ENCODE measurements around the gene GCNT1. TPM values are rescaled to one million over a fixed set of nuclear protein-coding genes. Genes with fewer than 3 reads are reported as not detected.
A peak's percentile ranks its signal among the peaks of the same experiment; 100 is the strongest.

Gene GCNT1
- total and polyA plus RNA-seq, 3 experiments from 2014 or later = 4.3 to 20.9 (median 14.8) TPM

- Mint-ChIP-seq H3K4me3 (no peak overlapping the region), H3K27ac (no peak overlapping the region), H3K9me3 (peaks cover 0 to 1% (median 0%) of the 10 kb centered on the region in 5 donors), H3K27me3 (peaks cover 2 to 4% of the 10 kb centered on the region in 2 donors), H3K36me3 (peaks cover 0 to under 1% (median 0%) of the 10 kb centered on the region in 3 donors), H3K4me1 (peaks cover 1 to 38% (median 10%) of the 10 kb centered on the region in 3 donors)
- DNase-seq = no peak
- POLR2A ChIA-PET = no interaction called here
- Histone ChIP-seq H3K4me3 (ENCODE audit: low read length) (no peak overlapping the region), H3K9me3 (ENCODE audit: low read length) (no peaks in the 10 kb centered on the region), H3K27me3 (ENCODE audit: insufficient read depth, low read length, poor library complexity, severe bottlenecking) (no peaks in the 10 kb centered on the region), H3K4me1 (ENCODE audit: insufficient read depth, low read length) (no peaks in the 10 kb centered on the region), H3K36me3 (ENCODE audit: insufficient read depth, low read length) (no peaks in the 10 kb centered on the region), H3K27ac (ENCODE audit: low read depth, low read length) (no peak overlapping the region)
- CTCF ChIA-PET = interaction anchor here (0.6 to 1.5 kb wide), 5 partner anchors 9 to 239 kb away, joined by 3 to 7 read pairs (median 3); partner anchors contain the start of gene RFK
Observed at GRCh38 chr9:76419782-76420380, 39.1 kb upstream of the GCNT1 start.

DNA sequence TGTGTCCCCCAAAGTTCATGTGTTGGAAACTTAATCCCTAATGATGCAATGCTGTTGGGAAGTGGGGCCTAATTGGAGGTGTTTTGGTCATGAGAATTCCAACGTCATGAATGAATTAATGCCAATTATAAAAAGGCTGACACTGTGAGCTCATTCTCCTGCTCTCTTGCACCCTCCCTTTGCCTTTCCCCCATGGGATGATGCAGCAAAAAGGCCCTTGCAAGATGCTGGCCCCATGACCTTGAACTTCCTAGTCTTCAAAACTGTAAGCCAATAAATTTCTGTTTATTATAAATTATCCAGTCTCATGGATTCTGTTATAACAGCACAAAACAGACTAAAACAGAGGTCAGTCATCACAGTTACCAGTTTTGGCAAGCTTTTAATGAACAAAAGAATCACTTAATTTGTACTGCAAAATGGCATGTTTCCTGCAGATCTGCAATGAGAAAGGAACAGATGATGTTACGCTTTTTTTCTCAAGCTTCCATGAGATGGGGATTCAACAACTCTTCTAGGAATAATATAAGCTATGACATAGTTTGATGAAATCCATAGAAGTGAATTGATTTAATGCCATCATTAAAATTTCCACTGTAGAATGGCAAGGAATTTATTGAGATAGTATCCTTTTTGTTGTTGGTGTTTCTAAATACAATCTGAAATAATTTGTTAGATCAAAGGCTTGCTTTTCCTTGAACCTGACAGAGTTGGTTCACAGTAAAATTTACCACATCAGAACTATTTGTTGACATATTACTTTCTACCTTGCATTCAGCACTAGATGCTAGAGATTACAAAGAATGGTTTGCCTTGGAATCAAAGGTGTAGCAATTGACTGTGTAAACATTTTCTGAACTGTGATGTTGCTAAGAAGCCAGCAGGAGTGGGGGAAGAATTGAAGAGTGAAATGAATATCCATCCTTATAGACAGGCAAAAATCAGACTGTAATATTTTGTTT, 35.5 kb upstream of the GCNT1 start:
- Histone ChIP-seq H3K4me1 (ENCODE audit: insufficient read depth, low read length) (no peaks in the 10 kb centered on the region), H3K27me3 (ENCODE audit: insufficient read depth, low read length, poor library complexity, severe bottlenecking) (no peaks in the 10 kb centered on the region), H3K27ac (ENCODE audit: low read depth, low read length) (no peak overlapping the region), H3K9me3 (ENCODE audit: low read length) (no peaks in the 10 kb centered on the region), H3K36me3 (ENCODE audit: insufficient read depth, low read length) (no peaks in the 10 kb centered on the region), H3K4me3 (ENCODE audit: low read length) (no peak overlapping the region)
- no peak overlapping the region for H3K4me3 Mint-ChIP-seq
- H3K36me3 Mint-ChIP-seq = no peaks in the 10 kb centered on the region
- CTCF ChIA-PET = interaction anchor here (1.0 to 1.2 kb wide), 2 partner anchors 21 to 35 kb away, joined by 3 read pairs; no protein-coding TSS in a partner anchor
- no peak for DNase-seq
- POLR2A ChIA-PET = no interaction called here
- no peaks in the 10 kb centered on the region for H3K9me3 Mint-ChIP-seq
- H3K27me3 Mint-ChIP-seq = peaks cover 0 to 4% of the 10 kb centered on the region in 2 donors
- H3K27ac Mint-ChIP-seq = peak overlapping the region in 2 of 8 donors; percentile 27 to 29
- H3K4me1 Mint-ChIP-seq = peaks cover 1 to 13% (median 3%) of the 10 kb centered on the region in 3 donors

- H3K9me3 ChIP-seq (ENCODE audit: low read length) = no peaks in the 10 kb centered on the region
- no peaks in the 10 kb centered on the region for H3K9me3 Mint-ChIP-seq
- H3K4me1 ChIP-seq (ENCODE audit: insufficient read depth, low read length) = no peaks in the 10 kb centered on the region
- POLR2A ChIA-PET = no interaction called here
- no peaks in the 10 kb centered on the region for H3K36me3 Mint-ChIP-seq
- no peak for DNase-seq
- no peak overlapping the region for H3K4me3 ChIP-seq (ENCODE audit: low read length)
- H3K27me3 ChIP-seq (ENCODE audit: insufficient read depth, low read length, poor library complexity, severe bottlenecking) = no peaks in the 10 kb centered on the region
- H3K27me3 Mint-ChIP-seq = peaks cover 0 to 3% of the 10 kb centered on the region in 2 donors
- peak overlapping the region in 2 of 8 donors; percentile 11 to 29 for H3K27ac Mint-ChIP-seq
- peaks cover 1 to 13% (median 3%) of the 10 kb centered on the region in 3 donors for H3K4me1 Mint-ChIP-seq
- no peak overlapping the region for H3K4me3 Mint-ChIP-seq
- no peak overlapping the region for H3K27ac ChIP-seq (ENCODE audit: low read depth, low read length)
- CTCF ChIA-PET = interaction anchor here (1.2 kb wide), 1 partner anchor 35 kb away, joined by 3 read pairs; no protein-coding TSS in a partner anchor
- H3K36me3 ChIP-seq (ENCODE audit: insufficient read depth, low read length) = no peaks in the 10 kb centered on the region
Observed at GRCh38 chr9:76424491-76424890, 34.5 kb upstream of the GCNT1 start.

- peak overlapping the region in 1 of 8 donors; percentile 85 for H3K27ac Mint-ChIP-seq
Observed at GRCh38 chr9:76425677-76426453, 33.1 kb upstream of the GCNT1 start.

GRCh38 chr9:76426807-76427419, 32.1 kb upstream of the GCNT1 start:
- DNase-seq = no peak
- Mint-ChIP-seq H3K36me3 (no peaks in the 10 kb centered on the region), H3K4me3 (no peak overlapping the region), H3K4me1 (peaks cover 1 to 13% (median 3%) of the 10 kb centered on the region in 3 donors), H3K9me3 (no peaks in the 10 kb centered on the region), H3K27ac (no peak overlapping the region), H3K27me3 (no peaks in the 10 kb centered on the region)
- Histone ChIP-seq H3K27ac (ENCODE audit: low read depth, low read length) (no peak overlapping the region), H3K36me3 (ENCODE audit: insufficient read depth, low read length) (no peaks in the 10 kb centered on the region), H3K4me3 (ENCODE audit: low read length) (no peak overlapping the region), H3K4me1 (ENCODE audit: insufficient read depth, low read length) (no peaks in the 10 kb centered on the region), H3K27me3 (ENCODE audit: insufficient read depth, low read length, poor library complexity, severe bottlenecking) (no peaks in the 10 kb centered on the region), H3K9me3 (ENCODE audit: low read length) (no peaks in the 10 kb centered on the region)
- CTCF ChIA-PET = no interaction called here
- POLR2A ChIA-PET = no interaction called here

More at GRCh38 chr9:76425677-76426453, 33.1 kb upstream of the GCNT1 start:
- DNase-seq = no peak
- Histone ChIP-seq H3K36me3 (ENCODE audit: insufficient read depth, low read length) (no peaks in the 10 kb centered on the region), H3K27me3 (ENCODE audit: insufficient read depth, low read length, poor library complexity, severe bottlenecking) (no peaks in the 10 kb centered on the region), H3K4me1 (ENCODE audit: insufficient read depth, low read length) (no peaks in the 10 kb centered on the region), H3K9me3 (ENCODE audit: low read length) (no peaks in the 10 kb centered on the region), H3K4me3 (ENCODE audit: low read length) (no peak overlapping the region), H3K27ac (ENCODE audit: low read depth, low read length) (no peak overlapping the region)
- H3K9me3 Mint-ChIP-seq = no peaks in the 10 kb centered on the region
- ChIA-PET POLR2A (no interaction called here), CTCF (no interaction called here)
- H3K4me1 Mint-ChIP-seq = peaks cover 1 to 13% (median 3%) of the 10 kb centered on the region in 3 donors
- no peak overlapping the region for H3K4me3 Mint-ChIP-seq
- no peaks in the 10 kb centered on the region for H3K36me3 Mint-ChIP-seq
- H3K27me3 Mint-ChIP-seq = no peaks in the 10 kb centered on the region

DNA sequence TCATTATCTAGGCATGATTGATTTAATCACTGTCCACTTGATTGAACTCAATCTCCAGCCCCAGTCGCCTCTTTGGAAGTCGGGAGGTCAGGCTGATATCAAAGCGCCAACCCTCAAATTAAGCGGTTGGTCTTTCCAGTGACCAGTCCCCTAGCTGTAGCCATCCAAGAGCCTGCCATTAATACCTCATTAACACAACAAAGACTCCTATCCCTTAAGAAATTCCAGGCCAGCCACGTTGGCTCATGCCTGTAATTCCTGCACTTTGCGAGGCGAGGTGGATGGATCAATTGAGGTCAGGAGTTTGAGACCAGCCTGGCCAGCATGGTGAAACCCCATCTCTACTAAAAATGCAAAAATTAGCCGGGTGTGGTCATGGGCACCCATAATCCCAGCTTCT, 27.4 kb upstream of the GCNT1 start:
- Histone ChIP-seq H3K4me3 (ENCODE audit: low read length) (no peak overlapping the region), H3K27me3 (ENCODE audit: insufficient read depth, low read length, poor library complexity, severe bottlenecking) (no peaks in the 10 kb centered on the region), H3K9me3 (ENCODE audit: low read length) (no peaks in the 10 kb centered on the region), H3K27ac (ENCODE audit: low read depth, low read length) (no peak overlapping the region), H3K36me3 (ENCODE audit: insufficient read depth, low read length) (no peaks in the 10 kb centered on the region), H3K4me1 (ENCODE audit: insufficient read depth, low read length) (no peaks in the 10 kb centered on the region)
- Mint-ChIP-seq H3K9me3 (no peaks in the 10 kb centered on the region), H3K4me1 (no peaks in the 10 kb centered on the region), H3K27me3 (peaks cover 8 to 15% of the 10 kb centered on the region in 2 donors), H3K27ac (no peak overlapping the region), H3K36me3 (no peaks in the 10 kb centered on the region), H3K4me3 (no peak overlapping the region)
- ChIA-PET CTCF (no interaction called here), POLR2A (no interaction called here)
- no peak for DNase-seq

DNA sequence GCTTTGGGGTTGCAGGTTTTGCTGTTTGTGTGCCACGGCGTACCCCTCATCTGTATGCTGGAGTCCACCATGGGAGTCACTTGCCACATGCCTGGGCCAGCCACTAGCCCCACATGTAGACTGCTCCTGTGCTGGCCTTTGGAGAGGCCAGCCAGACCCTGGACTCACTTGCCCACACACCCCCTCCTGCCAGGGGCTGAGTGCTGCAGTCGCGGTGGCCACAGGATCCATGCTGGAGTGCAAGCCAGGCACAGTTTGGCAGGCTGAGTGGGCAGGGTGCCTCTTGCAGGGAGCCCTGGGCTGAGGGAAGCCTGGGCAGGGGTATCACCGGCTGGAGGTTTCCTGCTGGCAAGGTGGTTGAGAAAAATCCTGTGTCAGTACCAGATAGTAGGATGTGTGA, 25.6 kb upstream of the GCNT1 start:
- POLR2A ChIA-PET = no interaction called here
- Mint-ChIP-seq H3K9me3 (no peaks in the 10 kb centered on the region), H3K4me1 (no peaks in the 10 kb centered on the region), H3K27ac (no peak overlapping the region), H3K4me3 (no peak overlapping the region), H3K36me3 (no peaks in the 10 kb centered on the region), H3K27me3 (peaks cover 12 to 15% of the 10 kb centered on the region in 2 donors)
- no peak for DNase-seq
- Histone ChIP-seq H3K27me3 (ENCODE audit: insufficient read depth, low read length, poor library complexity, severe bottlenecking) (no peaks in the 10 kb centered on the region), H3K27ac (ENCODE audit: low read depth, low read length) (no peak overlapping the region), H3K4me3 (ENCODE audit: low read length) (no peak overlapping the region), H3K9me3 (ENCODE audit: low read length) (no peaks in the 10 kb centered on the region), H3K4me1 (ENCODE audit: insufficient read depth, low read length) (no peaks in the 10 kb centered on the region), H3K36me3 (ENCODE audit: insufficient read depth, low read length) (no peaks in the 10 kb centered on the region)
- CTCF ChIA-PET = no interaction called here

Data from CD8-positive, alpha-beta memory T cell (primary cell).